Uterus (tissue), 2 donors: Measurements from ENCODE around the gene CDH15.

Source experiments
- POLR2A ChIP-seq, 2 donors: fragments of 450-650 bp; IDR thresholded peaks; one replicate each; pipeline ENCODE4 v1.6.1; 2016; ENCODE audit warnings: antibody characterized with exemption in 2 of 2, mild to moderate bottlenecking in 1 of 2, moderate library complexity in 1 of 2
- TF ChIP-seq, protein P1 (sequence below), 4 experiments: fragments of 200-600 bp in 2 of 4; fragments of 450-650 bp in 2 of 4; sonication (generic) in 2 of 4; IDR thresholded peaks; one replicate each; pipeline ENCODE4 v1.5.1; 2016 to 2019; ENCODE audit warnings: antibody characterized with exemption in 4 of 4, mild to moderate bottlenecking in 2 of 4, moderate library complexity in 1 of 4

- TF ChIP-seq, protein P1, sequence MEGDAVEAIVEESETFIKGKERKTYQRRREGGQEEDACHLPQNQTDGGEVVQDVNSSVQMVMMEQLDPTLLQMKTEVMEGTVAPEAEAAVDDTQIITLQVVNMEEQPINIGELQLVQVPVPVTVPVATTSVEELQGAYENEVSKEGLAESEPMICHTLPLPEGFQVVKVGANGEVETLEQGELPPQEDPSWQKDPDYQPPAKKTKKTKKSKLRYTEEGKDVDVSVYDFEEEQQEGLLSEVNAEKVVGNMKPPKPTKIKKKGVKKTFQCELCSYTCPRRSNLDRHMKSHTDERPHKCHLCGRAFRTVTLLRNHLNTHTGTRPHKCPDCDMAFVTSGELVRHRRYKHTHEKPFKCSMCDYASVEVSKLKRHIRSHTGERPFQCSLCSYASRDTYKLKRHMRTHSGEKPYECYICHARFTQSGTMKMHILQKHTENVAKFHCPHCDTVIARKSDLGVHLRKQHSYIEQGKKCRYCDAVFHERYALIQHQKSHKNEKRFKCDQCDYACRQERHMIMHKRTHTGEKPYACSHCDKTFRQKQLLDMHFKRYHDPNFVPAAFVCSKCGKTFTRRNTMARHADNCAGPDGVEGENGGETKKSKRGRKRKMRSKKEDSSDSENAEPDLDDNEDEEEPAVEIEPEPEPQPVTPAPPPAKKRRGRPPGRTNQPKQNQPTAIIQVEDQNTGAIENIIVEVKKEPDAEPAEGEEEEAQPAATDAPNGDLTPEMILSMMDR (IDR thresholded peaks at IDR 0.05), result no peak
- TF ChIP-seq POLR2A (IDR thresholded peaks at IDR 0.05), result no peak
These were observed 27.1 kb downstream of the CDH15 start for GRCh38 chr16:89198417-89199240.
